Suprapubic skin (tissue), 3 donors: ENCODE results near the gene CELA2A.

Experiments
- EP300 ChIP-seq: sonication (generic); formaldehyde crosslinking; IDR thresholded peaks from one replicate; pipeline ENCODE4 v1.6.1; 2017; ENCODE audit warnings: antibody characterized with exemption
- POLR2A ChIP-seq, 2 donors: fragments of 450-650 bp; IDR thresholded peaks; one replicate each; pipeline ENCODE4 v1.6.1; 2017; ENCODE audit warnings: antibody characterized with exemption in 2 of 2, mild to moderate bottlenecking in 2 of 2, moderate library complexity in 2 of 2
- TF ChIP-seq, protein P1 (sequence below), 2 donors: fragments of 200-600 bp in 1 of 2; fragments of 450-650 bp in 1 of 2; sonication (generic) in 1 of 2; IDR thresholded peaks; one replicate each; pipeline ENCODE4 v1.5.1; 2016 to 2019; ENCODE audit warnings: antibody characterized with exemption in 2 of 2, mild to moderate bottlenecking in 1 of 2, moderate library complexity in 1 of 2

DNA sequence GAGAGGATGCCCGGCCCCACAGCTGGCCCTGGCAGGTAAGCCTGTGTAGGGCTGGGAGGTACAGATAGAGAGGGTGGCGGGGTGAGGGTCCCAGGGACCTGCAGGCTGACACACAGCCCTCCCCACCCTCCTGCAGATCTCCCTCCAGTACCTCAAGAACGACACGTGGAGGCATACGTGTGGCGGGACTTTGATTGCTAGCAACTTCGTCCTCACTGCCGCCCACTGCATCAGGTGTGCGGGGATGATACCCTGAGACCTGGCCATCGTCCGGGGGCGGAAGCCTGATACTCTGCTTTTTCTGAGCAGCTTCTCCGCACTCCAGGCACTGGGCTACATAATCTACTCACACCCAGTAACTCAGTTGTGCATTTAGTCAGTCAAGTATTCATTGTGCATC lies 16.2 kb upstream of the CELA2A start:
- no peak for TF ChIP-seq EP300
- TF ChIP-seq, protein P1, sequence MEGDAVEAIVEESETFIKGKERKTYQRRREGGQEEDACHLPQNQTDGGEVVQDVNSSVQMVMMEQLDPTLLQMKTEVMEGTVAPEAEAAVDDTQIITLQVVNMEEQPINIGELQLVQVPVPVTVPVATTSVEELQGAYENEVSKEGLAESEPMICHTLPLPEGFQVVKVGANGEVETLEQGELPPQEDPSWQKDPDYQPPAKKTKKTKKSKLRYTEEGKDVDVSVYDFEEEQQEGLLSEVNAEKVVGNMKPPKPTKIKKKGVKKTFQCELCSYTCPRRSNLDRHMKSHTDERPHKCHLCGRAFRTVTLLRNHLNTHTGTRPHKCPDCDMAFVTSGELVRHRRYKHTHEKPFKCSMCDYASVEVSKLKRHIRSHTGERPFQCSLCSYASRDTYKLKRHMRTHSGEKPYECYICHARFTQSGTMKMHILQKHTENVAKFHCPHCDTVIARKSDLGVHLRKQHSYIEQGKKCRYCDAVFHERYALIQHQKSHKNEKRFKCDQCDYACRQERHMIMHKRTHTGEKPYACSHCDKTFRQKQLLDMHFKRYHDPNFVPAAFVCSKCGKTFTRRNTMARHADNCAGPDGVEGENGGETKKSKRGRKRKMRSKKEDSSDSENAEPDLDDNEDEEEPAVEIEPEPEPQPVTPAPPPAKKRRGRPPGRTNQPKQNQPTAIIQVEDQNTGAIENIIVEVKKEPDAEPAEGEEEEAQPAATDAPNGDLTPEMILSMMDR (IDR thresholded peaks at IDR 0.05), result no peak
- no peak for TF ChIP-seq POLR2A (IDR thresholded peaks at IDR 0.05)
